Measurements from ENCODE around the gene PTPN14. TPM values are rescaled to one million over a fixed set of nuclear protein-coding genes. Genes with fewer than 3 reads are reported as not detected.

Gene PTPN14
- total and polyA plus RNA-seq, 5 donors from 2014 or later: 0.02 to 0.10 (median 0.06) TPM; not detected in 2

DNA sequence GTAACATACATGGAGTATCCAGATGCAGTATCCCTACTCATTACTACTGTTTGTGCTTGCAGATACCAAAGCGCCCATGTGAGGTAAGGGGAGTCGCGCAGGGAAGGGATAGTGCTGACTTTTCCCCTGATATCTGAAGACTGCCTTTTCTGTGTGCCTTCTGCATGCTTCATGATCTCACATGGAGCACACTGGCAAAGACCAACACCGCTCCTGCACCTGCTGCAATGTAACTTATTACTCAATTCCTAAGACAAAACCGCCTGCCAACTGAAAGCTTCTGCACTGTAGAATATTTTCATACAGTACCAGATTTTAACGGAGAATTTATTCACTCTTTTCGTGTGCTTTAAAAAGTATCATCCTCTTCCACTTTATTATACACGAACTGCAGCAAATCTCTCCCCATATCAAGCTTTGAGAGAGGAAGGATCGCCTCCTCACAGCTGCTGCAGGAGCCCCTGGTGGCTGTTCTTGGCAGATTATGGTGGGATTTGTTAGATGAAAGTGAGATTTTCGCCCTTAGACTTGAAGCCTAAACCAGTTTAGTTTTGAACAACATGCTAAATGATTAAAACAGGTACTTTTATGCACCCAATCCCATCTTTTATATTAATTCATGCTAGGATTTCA lies 99.1 kb downstream of the PTPN14 start:
- no peaks in the 10 kb centered on the region for H3K36me3 Mint-ChIP-seq
- H3K27me3 Mint-ChIP-seq: peaks cover 14% of the 10 kb centered on the region
- Histone ChIP-seq H3K27me3 (ENCODE audit: control insufficient read depth, insufficient read depth, low read length) (peaks cover 11% of the 10 kb centered on the region), H3K27ac (ENCODE audit: insufficient read depth, low read length, poor library complexity, severe bottlenecking) (no peak overlapping the region), H3K4me3 (ENCODE audit: low read depth, low read length) (no peak overlapping the region), H3K4me1 (ENCODE audit: control insufficient read depth, insufficient read depth, low read length, poor library complexity, severe bottlenecking) (no peaks in the 10 kb centered on the region), H3K9me3 (ENCODE audit: control insufficient read depth in 2 of 2, low read length in 2 of 2) (no peaks in the 10 kb centered on the region), H3K36me3 (ENCODE audit: control insufficient read depth, insufficient read depth, low read length) (no peaks in the 10 kb centered on the region)
- H3K4me3 Mint-ChIP-seq: no peak overlapping the region
- peaks cover 0 to 2% (median 0%) of the 10 kb centered on the region in 7 donors for H3K9me3 Mint-ChIP-seq
- no peak for ATAC-seq (ENCODE audit: low read depth in 2 of 2)
- DNase-seq: no peak
- peaks cover 0 to 4% (median 0%) of the 10 kb centered on the region in 4 donors for H3K4me1 Mint-ChIP-seq
- H3K27ac Mint-ChIP-seq: no peak overlapping the region

DNA sequence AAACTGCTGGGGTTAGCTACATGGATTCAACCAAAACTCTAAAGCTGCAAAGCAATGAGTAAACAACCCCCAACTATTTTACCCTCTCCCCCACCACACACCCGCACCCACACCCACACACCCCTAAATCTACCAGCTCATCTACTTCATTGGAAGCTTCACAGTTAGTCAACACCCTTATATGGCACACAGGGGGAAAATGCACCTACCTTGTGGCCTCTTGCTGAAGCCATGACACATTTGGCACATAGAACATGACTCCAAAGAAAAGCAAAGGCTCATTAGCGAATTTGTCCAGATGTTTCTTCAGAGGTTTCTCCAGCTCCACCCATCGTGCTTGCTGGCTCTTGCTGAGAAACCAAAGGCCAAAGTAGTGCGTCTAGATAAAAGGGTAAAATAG lies 99.8 kb downstream of the PTPN14 start:
- H3K4me3 Mint-ChIP-seq: no peak overlapping the region

DNA sequence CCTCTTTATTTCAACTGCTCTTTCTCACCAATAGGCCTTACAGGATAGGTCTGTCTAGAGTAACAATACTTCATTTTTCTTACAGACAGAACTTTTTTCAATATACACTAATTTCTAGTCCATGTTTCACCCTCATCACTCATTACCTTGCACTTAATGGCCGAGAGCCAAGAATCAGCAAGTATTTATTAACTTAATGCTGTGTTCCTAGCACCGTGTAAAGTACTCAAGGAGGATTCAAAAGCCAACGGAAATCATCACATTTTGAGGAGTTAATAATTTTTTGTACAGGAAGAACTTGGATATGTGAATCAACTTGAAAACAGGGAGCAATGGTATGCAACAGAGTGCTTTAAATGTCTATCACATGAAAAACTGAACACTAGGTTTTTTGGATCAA lies 102.0 kb downstream of the PTPN14 start:
- Histone ChIP-seq H3K4me3 (ENCODE audit: low read depth, low read length) (no peak overlapping the region), H3K27ac (ENCODE audit: insufficient read depth, low read length, poor library complexity, severe bottlenecking) (no peak overlapping the region), H3K9me3 (ENCODE audit: control insufficient read depth in 2 of 2, low read length in 2 of 2) (no peaks in the 10 kb centered on the region), H3K36me3 (ENCODE audit: control insufficient read depth, insufficient read depth, low read length) (no peaks in the 10 kb centered on the region), H3K27me3 (ENCODE audit: control insufficient read depth, insufficient read depth, low read length) (peaks cover 3% of the 10 kb centered on the region), H3K4me1 (ENCODE audit: control insufficient read depth, insufficient read depth, low read length, poor library complexity, severe bottlenecking) (no peaks in the 10 kb centered on the region)
- H3K27me3 Mint-ChIP-seq: peaks cover 14% of the 10 kb centered on the region
- H3K4me1 Mint-ChIP-seq: peaks cover 0 to 4% (median under 1%) of the 10 kb centered on the region in 4 donors
- H3K9me3 Mint-ChIP-seq: peaks cover 0 to 2% (median 0%) of the 10 kb centered on the region in 7 donors
- H3K36me3 Mint-ChIP-seq: no peaks in the 10 kb centered on the region
- no peak overlapping the region for H3K27ac Mint-ChIP-seq
- ATAC-seq (ENCODE audit: low read depth in 2 of 2) (no peak), DNase-seq (no peak)
- H3K4me3 Mint-ChIP-seq: no peak overlapping the region

More for the DNA sequence above, 99.8 kb downstream of the PTPN14 start:
- Mint-ChIP-seq H3K27me3 (peaks cover 14% of the 10 kb centered on the region), H3K9me3 (peaks cover 0 to 2% (median 0%) of the 10 kb centered on the region in 7 donors), H3K36me3 (no peaks in the 10 kb centered on the region), H3K27ac (no peak overlapping the region), H3K4me1 (peaks cover 0 to 4% (median 0%) of the 10 kb centered on the region in 4 donors)
- no peak for DNase-seq
- Histone ChIP-seq H3K27ac (ENCODE audit: insufficient read depth, low read length, poor library complexity, severe bottlenecking) (no peak overlapping the region), H3K4me1 (ENCODE audit: control insufficient read depth, insufficient read depth, low read length, poor library complexity, severe bottlenecking) (no peaks in the 10 kb centered on the region), H3K9me3 (ENCODE audit: control insufficient read depth in 2 of 2, low read length in 2 of 2) (no peaks in the 10 kb centered on the region), H3K4me3 (ENCODE audit: low read depth, low read length) (no peak overlapping the region), H3K36me3 (ENCODE audit: control insufficient read depth, insufficient read depth, low read length) (no peaks in the 10 kb centered on the region), H3K27me3 (ENCODE audit: control insufficient read depth, insufficient read depth, low read length) (peaks cover 11% of the 10 kb centered on the region)
- no peak for ATAC-seq (ENCODE audit: low read depth in 2 of 2)

DNA sequence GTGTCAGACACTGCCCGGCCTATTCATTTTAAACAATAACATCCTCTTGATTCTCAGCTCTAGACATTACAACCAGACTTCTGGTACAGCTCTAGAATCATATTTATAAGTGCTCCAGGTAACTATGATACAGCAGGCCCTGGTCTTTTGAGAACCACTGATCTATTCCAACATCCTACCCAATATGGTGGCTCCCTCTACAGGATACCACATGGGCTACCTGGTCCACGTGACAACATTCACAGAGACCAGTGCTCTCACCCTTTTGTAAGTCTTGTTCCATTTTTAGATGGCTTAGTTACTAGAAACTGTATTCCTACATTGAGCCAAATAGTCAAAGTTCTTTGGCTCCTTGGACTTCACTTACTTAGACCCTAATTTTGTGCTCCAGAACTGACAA lies 102.9 kb downstream of the PTPN14 start:
- ATAC-seq (ENCODE audit: low read depth in 2 of 2) (no peak), DNase-seq (no peak)
- Mint-ChIP-seq H3K36me3 (no peaks in the 10 kb centered on the region), H3K4me3 (no peak overlapping the region), H3K27ac (no peak overlapping the region), H3K4me1 (peaks cover 0 to 4% (median under 1%) of the 10 kb centered on the region in 4 donors), H3K9me3 (peaks cover 0 to 2% (median 0%) of the 10 kb centered on the region in 7 donors), H3K27me3 (peaks cover 14% of the 10 kb centered on the region)
- H3K4me3 ChIP-seq (ENCODE audit: low read depth, low read length): no peak overlapping the region
- H3K9me3 ChIP-seq (ENCODE audit: control insufficient read depth in 2 of 2, low read length in 2 of 2): no peaks in the 10 kb centered on the region
- H3K36me3 ChIP-seq (ENCODE audit: control insufficient read depth, insufficient read depth, low read length): no peaks in the 10 kb centered on the region
- H3K27ac ChIP-seq (ENCODE audit: insufficient read depth, low read length, poor library complexity, severe bottlenecking): no peak overlapping the region
- H3K27me3 ChIP-seq (ENCODE audit: control insufficient read depth, insufficient read depth, low read length): peaks cover 2% of the 10 kb centered on the region
- no peaks in the 10 kb centered on the region for H3K4me1 ChIP-seq (ENCODE audit: control insufficient read depth, insufficient read depth, low read length, poor library complexity, severe bottlenecking)

DNA sequence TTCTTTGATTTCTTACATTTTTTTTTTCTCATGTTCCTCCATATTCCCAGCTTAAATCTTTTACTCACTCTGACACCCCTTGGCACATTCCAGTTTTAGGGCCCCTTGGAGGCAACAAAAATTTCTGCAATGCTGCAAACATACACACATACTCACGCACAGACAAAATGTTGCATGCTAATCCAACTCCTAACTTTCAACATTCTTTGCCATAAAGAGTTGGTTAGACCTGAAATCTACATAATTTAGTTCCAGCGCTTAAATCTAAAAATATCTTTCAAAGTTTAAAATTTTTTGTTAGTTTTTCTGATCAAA lies 103.9 kb downstream of the PTPN14 start:
- peaks cover 0 to 2% (median 0%) of the 10 kb centered on the region in 7 donors for H3K9me3 Mint-ChIP-seq
- H3K36me3 Mint-ChIP-seq: no peaks in the 10 kb centered on the region
- H3K27me3 ChIP-seq (ENCODE audit: control insufficient read depth, insufficient read depth, low read length): no peaks in the 10 kb centered on the region
- H3K4me3 Mint-ChIP-seq: no peak overlapping the region
- no peak overlapping the region for H3K4me3 ChIP-seq (ENCODE audit: low read depth, low read length)
- no peaks in the 10 kb centered on the region for H3K9me3 ChIP-seq (ENCODE audit: control insufficient read depth in 2 of 2, low read length in 2 of 2)
- H3K4me1 Mint-ChIP-seq: peaks cover 0 to 4% (median under 1%) of the 10 kb centered on the region in 4 donors
- ATAC-seq (ENCODE audit: low read depth in 2 of 2) (no peak), DNase-seq (no peak)
- no peak overlapping the region for H3K27ac ChIP-seq (ENCODE audit: insufficient read depth, low read length, poor library complexity, severe bottlenecking)
- H3K4me1 ChIP-seq (ENCODE audit: control insufficient read depth, insufficient read depth, low read length, poor library complexity, severe bottlenecking): no peaks in the 10 kb centered on the region
- H3K27me3 Mint-ChIP-seq: peaks cover 10% of the 10 kb centered on the region
- H3K27ac Mint-ChIP-seq: no peak overlapping the region
- no peaks in the 10 kb centered on the region for H3K36me3 ChIP-seq (ENCODE audit: control insufficient read depth, insufficient read depth, low read length)

DNA sequence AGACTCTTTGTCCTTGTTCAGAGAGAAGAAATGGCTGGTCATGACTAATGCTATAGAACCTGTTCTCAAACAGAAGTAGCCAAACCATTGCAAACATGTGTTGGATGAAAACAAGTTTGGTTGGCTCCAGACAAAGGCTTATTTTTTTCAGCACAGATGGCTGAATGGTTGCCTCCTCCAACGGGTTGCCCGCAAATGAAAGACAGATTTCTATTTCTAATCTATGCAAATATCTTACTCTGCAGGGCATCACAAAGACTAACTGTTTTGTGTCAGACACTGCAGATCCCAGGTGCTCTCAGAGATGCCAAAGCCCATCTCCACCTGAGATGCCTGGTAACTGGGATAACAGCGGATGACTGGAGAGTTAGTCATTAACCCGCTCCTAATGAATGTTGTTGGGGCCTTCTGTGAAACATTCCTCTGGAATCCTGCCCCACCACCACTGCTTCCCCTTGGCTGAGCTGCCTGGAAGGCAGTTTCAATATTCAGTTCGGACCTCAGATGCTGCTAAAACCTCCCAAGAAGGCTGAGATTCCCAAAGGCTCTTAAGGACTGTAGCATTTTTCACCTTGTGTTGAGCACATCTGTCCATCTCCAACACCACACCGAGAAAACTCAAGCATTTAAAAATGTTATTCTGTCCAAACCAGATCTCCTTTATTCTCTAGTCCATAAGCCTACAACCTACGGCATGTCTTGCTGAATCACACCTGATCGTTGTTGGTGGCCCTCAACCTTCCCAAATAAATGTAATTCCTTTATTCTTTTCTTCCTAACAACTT lies 104.4 kb downstream of the PTPN14 start:
- peaks cover 0 to 4% (median under 1%) of the 10 kb centered on the region in 4 donors for H3K4me1 Mint-ChIP-seq
- no peak overlapping the region for H3K4me3 Mint-ChIP-seq

DNA sequence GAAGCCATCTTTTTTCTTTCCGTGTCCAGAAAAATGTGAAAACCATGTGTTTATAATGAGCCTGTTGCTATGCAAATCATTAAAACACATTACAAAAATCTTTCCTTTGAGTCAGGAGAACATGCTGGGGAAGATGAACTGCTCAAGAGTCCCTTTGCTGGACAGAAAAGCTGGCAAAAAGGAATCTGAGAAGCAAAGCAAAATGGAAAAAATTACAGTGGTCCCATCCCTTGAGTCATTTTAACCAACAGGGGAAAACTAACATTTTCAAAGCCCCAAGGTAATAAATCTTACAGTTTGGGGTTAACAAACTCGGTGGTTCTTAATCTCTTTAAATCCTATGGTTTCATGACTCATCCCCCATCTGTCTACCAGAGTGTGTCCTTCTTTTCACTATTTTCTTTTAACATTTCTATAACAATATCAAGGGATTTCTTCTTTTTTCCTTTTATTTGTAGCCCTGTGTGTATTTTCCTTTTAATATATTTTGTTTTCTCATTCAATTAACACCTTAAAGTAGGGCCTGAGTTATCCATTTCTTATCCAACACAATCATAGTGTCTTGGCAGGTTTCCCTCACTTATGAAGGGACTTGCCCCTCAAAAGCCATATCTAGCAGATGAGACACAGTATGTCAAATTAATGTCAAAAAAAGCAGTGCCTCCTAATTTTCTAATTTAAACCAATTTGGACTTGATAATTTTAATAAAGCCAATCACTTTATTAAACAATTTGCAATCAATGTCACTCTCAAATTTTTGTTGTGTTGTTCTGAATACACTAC lies 105.4 kb downstream of the PTPN14 start:
- Mint-ChIP-seq H3K27ac (no peak overlapping the region), H3K4me1 (peaks cover 0 to 4% (median 3%) of the 10 kb centered on the region in 4 donors), H3K9me3 (peaks cover 0 to 2% (median 0%) of the 10 kb centered on the region in 7 donors), H3K4me3 (no peak overlapping the region), H3K27me3 (peaks cover 3% of the 10 kb centered on the region), H3K36me3 (no peaks in the 10 kb centered on the region)
- no peak for DNase-seq
- no peak overlapping the region for H3K27ac ChIP-seq (ENCODE audit: insufficient read depth, low read length, poor library complexity, severe bottlenecking)
- no peaks in the 10 kb centered on the region for H3K27me3 ChIP-seq (ENCODE audit: control insufficient read depth, insufficient read depth, low read length)
- no peaks in the 10 kb centered on the region for H3K36me3 ChIP-seq (ENCODE audit: control insufficient read depth, insufficient read depth, low read length)
- no peaks in the 10 kb centered on the region for H3K9me3 ChIP-seq (ENCODE audit: control insufficient read depth in 2 of 2, low read length in 2 of 2)
- no peaks in the 10 kb centered on the region for H3K4me1 ChIP-seq (ENCODE audit: control insufficient read depth, insufficient read depth, low read length, poor library complexity, severe bottlenecking)
- ATAC-seq (ENCODE audit: low read depth in 2 of 2): no peak
- H3K4me3 ChIP-seq (ENCODE audit: low read depth, low read length): no peak overlapping the region

More for the DNA sequence above, 104.4 kb downstream of the PTPN14 start:
- Histone ChIP-seq H3K9me3 (ENCODE audit: control insufficient read depth in 2 of 2, low read length in 2 of 2) (no peaks in the 10 kb centered on the region), H3K4me1 (ENCODE audit: control insufficient read depth, insufficient read depth, low read length, poor library complexity, severe bottlenecking) (no peaks in the 10 kb centered on the region), H3K27ac (ENCODE audit: insufficient read depth, low read length, poor library complexity, severe bottlenecking) (no peak overlapping the region), H3K4me3 (ENCODE audit: low read depth, low read length) (no peak overlapping the region), H3K27me3 (ENCODE audit: control insufficient read depth, insufficient read depth, low read length) (no peaks in the 10 kb centered on the region), H3K36me3 (ENCODE audit: control insufficient read depth, insufficient read depth, low read length) (no peaks in the 10 kb centered on the region)
- no peak overlapping the region for H3K27ac Mint-ChIP-seq
- H3K9me3 Mint-ChIP-seq: peaks cover 0 to 2% (median 0%) of the 10 kb centered on the region in 7 donors
- H3K27me3 Mint-ChIP-seq: peaks cover 5% of the 10 kb centered on the region
- H3K36me3 Mint-ChIP-seq: no peaks in the 10 kb centered on the region
- DNase-seq: no peak
- no peak for ATAC-seq (ENCODE audit: low read depth in 2 of 2)
